ENCODE results near the gene APOBEC3B.

DNA sequence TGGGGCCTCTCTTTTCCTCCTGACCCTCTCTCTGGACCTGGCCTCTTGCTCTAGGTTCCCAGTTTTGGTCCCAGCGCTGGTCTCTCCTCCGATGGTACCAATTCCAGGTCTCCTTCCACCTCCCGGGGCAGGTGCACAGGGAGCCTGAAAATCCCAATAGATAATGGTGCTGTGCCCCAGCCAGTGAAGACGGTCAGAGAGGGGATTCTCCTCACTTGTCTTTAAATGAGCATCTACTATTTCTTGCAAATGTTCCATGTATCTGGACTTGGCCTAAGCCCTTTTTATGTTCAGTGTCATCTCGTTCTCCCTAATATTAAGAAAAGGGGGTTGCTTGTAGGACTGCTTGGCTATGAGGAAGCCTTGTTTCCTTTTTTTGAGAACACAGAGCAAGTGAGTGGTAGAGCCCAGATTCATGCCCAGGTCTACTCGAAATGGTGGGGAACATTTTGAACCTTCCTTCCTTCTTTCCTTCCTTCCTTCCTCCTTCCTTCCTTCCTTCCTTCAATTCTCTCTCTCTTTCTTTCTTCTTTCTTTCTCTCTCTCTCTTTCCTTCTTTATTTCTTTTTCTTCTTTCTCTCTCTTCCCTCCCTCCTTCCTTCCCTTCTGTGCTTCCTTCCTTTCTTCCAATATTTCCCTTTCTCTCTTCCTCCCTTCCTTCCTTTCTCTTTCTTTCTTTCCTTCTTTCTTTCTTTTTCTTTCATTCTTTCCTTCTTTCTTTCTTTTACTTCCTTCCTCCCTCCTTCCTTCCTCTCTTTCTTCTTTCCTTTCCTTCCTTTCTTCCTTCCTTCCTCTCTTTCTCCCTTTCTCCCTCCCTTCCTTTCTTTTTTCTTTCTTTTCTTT, 24.1 kb upstream of the APOBEC3B start:
- TF ChIP-seq POLR2A (IDR thresholded peaks at IDR 0.05; ENCODE audit: control extremely low read depth in 1 of 2, low read depth in 2 of 2, low read length in 2 of 2) = no peak
- TF ChIP-seq BACH1 (IDR thresholded peaks at IDR 0.05; ENCODE audit: low read length) = no peak
- TF ChIP-seq TAF1 (IDR thresholded peaks at IDR 0.05; ENCODE audit: low read depth, low read length) = no peak
- no peak for TF ChIP-seq RAD21 (IDR thresholded peaks at IDR 0.05 in 1 of 2, conservative IDR thresholded peaks at IDR 0.05 in 1 of 2; ENCODE audit: low read depth in 2 of 2, low read length in 2 of 2)
- TF ChIP-seq, protein P1, sequence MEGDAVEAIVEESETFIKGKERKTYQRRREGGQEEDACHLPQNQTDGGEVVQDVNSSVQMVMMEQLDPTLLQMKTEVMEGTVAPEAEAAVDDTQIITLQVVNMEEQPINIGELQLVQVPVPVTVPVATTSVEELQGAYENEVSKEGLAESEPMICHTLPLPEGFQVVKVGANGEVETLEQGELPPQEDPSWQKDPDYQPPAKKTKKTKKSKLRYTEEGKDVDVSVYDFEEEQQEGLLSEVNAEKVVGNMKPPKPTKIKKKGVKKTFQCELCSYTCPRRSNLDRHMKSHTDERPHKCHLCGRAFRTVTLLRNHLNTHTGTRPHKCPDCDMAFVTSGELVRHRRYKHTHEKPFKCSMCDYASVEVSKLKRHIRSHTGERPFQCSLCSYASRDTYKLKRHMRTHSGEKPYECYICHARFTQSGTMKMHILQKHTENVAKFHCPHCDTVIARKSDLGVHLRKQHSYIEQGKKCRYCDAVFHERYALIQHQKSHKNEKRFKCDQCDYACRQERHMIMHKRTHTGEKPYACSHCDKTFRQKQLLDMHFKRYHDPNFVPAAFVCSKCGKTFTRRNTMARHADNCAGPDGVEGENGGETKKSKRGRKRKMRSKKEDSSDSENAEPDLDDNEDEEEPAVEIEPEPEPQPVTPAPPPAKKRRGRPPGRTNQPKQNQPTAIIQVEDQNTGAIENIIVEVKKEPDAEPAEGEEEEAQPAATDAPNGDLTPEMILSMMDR (IDR thresholded peaks at IDR 0.05; ENCODE audit: control extremely low read depth in 1 of 3, insufficient read depth in 1 of 3, low read depth in 1 of 3, low read length in 3 of 3) = no peak
- TF ChIP-seq EZH2 (IDR thresholded peaks at IDR 0.05; ENCODE audit: low read depth, low read length, severe bottlenecking) = no peak
- TF ChIP-seq EP300 (IDR thresholded peaks at IDR 0.05; ENCODE audit: borderline replicate concordance in 1 of 2, low read depth in 2 of 2, low read length in 2 of 2) = no peak
- TF ChIP-seq RNF2 (IDR thresholded peaks at IDR 0.05; ENCODE audit: borderline replicate concordance, low read depth, low read length, missing control alignments, poor library complexity, severe bottlenecking) = no peak
- TF ChIP-seq ZNF274 (IDR thresholded peaks at IDR 0.05; ENCODE audit: borderline replicate concordance, extremely low read depth, low read length) = no peak
- TF ChIP-seq KDM1A (IDR thresholded peaks at IDR 0.05; ENCODE audit: borderline replicate concordance, low read length) = no peak
- no peak for TF ChIP-seq BCL11A (IDR thresholded peaks at IDR 0.05; ENCODE audit: low read depth in 2 of 2, low read length in 2 of 2)
- TF ChIP-seq POLR2AphosphoS5 (IDR thresholded peaks at IDR 0.05; ENCODE audit: low read depth, low read length) = no peak
- TF ChIP-seq PHF8 (conservative IDR thresholded peaks at IDR 0.05; ENCODE audit: low read depth, low read length) = no peak
- no peak for TF ChIP-seq HDAC6 (IDR thresholded peaks at IDR 0.05; ENCODE audit: low read depth, low read length)
